Medulla oblongata (tissue), 1 donor: Measurements from ENCODE around the gene APOL5.
"Not testable (repeated sequence)": the region's sequence is repeated elsewhere in the genome, so short reads cannot be mapped to it uniquely, and the experiment has no call there.

Source experiments
- DNase-seq: peaks from one replicate; pipeline ENCODE4 v3.0.0-alpha.2; 2015; ENCODE audit errors: extremely low spot score

The APOL5 gene

GRCh38 chr22:35717572-35717971, at the start of gene APOL5:
Gene APOL5 (plus strand): TSS chr22:35717872. CDS start chr22:35717872, 0 bp downstream.
- no peak for DNase-seq

GRCh38 chr22:35674335-35674734, 43.3 kb upstream of the APOL5 start:
- DNase-seq: no peak

GRCh38 chr22:35676065-35676464, 41.6 kb upstream of the APOL5 start:
- not testable (repeated sequence) for DNase-seq

- no peak for DNase-seq
Measured at GRCh38 chr22:35677460-35678187, 40.0 kb upstream of the APOL5 start.

- DNase-seq: no peak
Measured at GRCh38 chr22:35678836-35679235, 38.8 kb upstream of the APOL5 start.

- not testable (repeated sequence) for DNase-seq
Measured at GRCh38 chr22:35679492-35679891, 38.2 kb upstream of the APOL5 start.

- no peak for DNase-seq
Measured at GRCh38 chr22:35681454-35682052, 36.1 kb upstream of the APOL5 start.

GRCh38 chr22:35683560-35683959, 34.1 kb upstream of the APOL5 start:
- no peak for DNase-seq

GRCh38 chr22:35684270-35684700, 33.4 kb upstream of the APOL5 start:
- DNase-seq: peak; percentile 34

- no peak for DNase-seq
Measured at GRCh38 chr22:35684732-35685131, 32.9 kb upstream of the APOL5 start.

- DNase-seq: no peak
Measured at GRCh38 chr22:35685731-35686130, 31.9 kb upstream of the APOL5 start.

GRCh38 chr22:35686298-35686697, 31.4 kb upstream of the APOL5 start:
- no peak for DNase-seq

GRCh38 chr22:35687461-35687860, 30.2 kb upstream of the APOL5 start:
- DNase-seq: no peak

GRCh38 chr22:35688913-35689675, 28.6 kb upstream of the APOL5 start:
- DNase-seq: no peak

- DNase-seq: no peak
Measured at GRCh38 chr22:35690001-35690400, 27.7 kb upstream of the APOL5 start.

- DNase-seq: no peak
Measured at GRCh38 chr22:35695202-35695601, 22.5 kb upstream of the APOL5 start.

GRCh38 chr22:35697142-35697541, 20.5 kb upstream of the APOL5 start:
- DNase-seq: no peak

GRCh38 chr22:35699852-35700251, 17.8 kb upstream of the APOL5 start:
- DNase-seq: not testable (repeated sequence)

- DNase-seq: no peak
Measured at GRCh38 chr22:35703861-35704584, 13.6 kb upstream of the APOL5 start.

- DNase-seq: no peak
Measured at GRCh38 chr22:35705141-35705540, 12.5 kb upstream of the APOL5 start.

- no peak for DNase-seq
Measured at GRCh38 chr22:35708453-35708852, 9.2 kb upstream of the APOL5 start.

- DNase-seq: no peak
Measured at GRCh38 chr22:35708917-35709316, 8.8 kb upstream of the APOL5 start.
